Activated CD8-positive, alpha-beta T cell treated with anti-CD3 and anti-CD28 coated beads for 36 hours (primary cell): Measurements from ENCODE around the gene POLN. TPM values are rescaled to one million over a fixed set of nuclear protein-coding genes. Genes with fewer than 3 reads are reported as not detected.

Experiments
- ATAC-seq: fragments of 200-7000 bp; cut with Tn5 transposase; one replicate; pipeline ENCODE4 v1.10.0; 2021; ENCODE audit warnings: mild to moderate bottlenecking, moderate library complexity
- CTCF ChIA-PET: fragments of 350-600 bp; sonication (Branson Sonifier 250); formaldehyde crosslinking; loops from one replicate; lab custom pipeline; 2021; ENCODE audit warnings: antibody characterized with exemption; lab: Charles Lee
- POLR2A ChIA-PET: fragments of 350-600 bp; sonication (Branson Sonifier 250); formaldehyde crosslinking; loops from one replicate; lab custom pipeline; 2021; ENCODE audit warnings: antibody characterized with exemption; lab: Charles Lee
- DNase-seq: peaks from one replicate; pipeline ENCODE4 v3.0.0-alpha.2; 2020
- H3K27ac Mint-ChIP-seq: one replicate; pipeline ENCODE4 v1.8.0; 2021; ENCODE audit warnings: mild to moderate bottlenecking, mixed read lengths
- H3K27me3 Mint-ChIP-seq: one replicate; pipeline ENCODE4 v1.8.0; 2021; ENCODE audit warnings: mixed read lengths
- H3K36me3 Mint-ChIP-seq: one replicate; pipeline ENCODE4 v1.8.0; 2021; ENCODE audit warnings: low read depth, mixed read lengths
- H3K4me1 Mint-ChIP-seq: one replicate; pipeline ENCODE4 v1.8.0; 2021; ENCODE audit warnings: low read depth, mixed read lengths
- H3K4me3 Mint-ChIP-seq: one replicate; pipeline ENCODE4 v1.8.0; 2021; ENCODE audit warnings: mild to moderate bottlenecking, moderate library complexity, mixed read lengths
- H3K9me3 Mint-ChIP-seq: one replicate; pipeline ENCODE4 v1.8.0; 2021; ENCODE audit warnings: mixed read lengths
- CTCF ChIP-seq: fragments of 200-600 bp; IDR thresholded peaks from one replicate; pipeline ENCODE4 v1.8.0; 2022; ENCODE audit warnings: antibody characterized with exemption, mild to moderate bottlenecking
- intact Hi-C: fragments of 100-400 bp; cut with micrococcal nuclease; formaldehyde crosslinking; loops from one replicate; pipeline ENCODE4 v1.10.0; 2022
- total RNA-seq, 2 experiments: library from RNA; stranded (reverse); gene quantifications; one replicate each; pipeline ENCODE4 v1.2.3, GENCODE V29; 2021

POLN gene
- total RNA-seq, 2 experiments from 2014 or later, result 2.1 to 2.9 TPM

- TF ChIP-seq CTCF, result no peak
- DNase-seq (no peak), ATAC-seq (no peak)
- Mint-ChIP-seq H3K9me3 (no peaks in the 10 kb centered on the region), H3K27ac (no peak overlapping the region), H3K4me3 (no peak overlapping the region), H3K36me3 (no peaks in the 10 kb centered on the region), H3K27me3 (no peaks in the 10 kb centered on the region), H3K4me1 (no peaks in the 10 kb centered on the region)
- intact Hi-C loops, result no loop called here
- POLR2A ChIA-PET, result no interaction called here
- CTCF ChIA-PET, result no interaction called here
These were observed 82.0 kb downstream of the POLN start for GRCh38 chr4:2159931-2160330.

- H3K27ac Mint-ChIP-seq, result no peak overlapping the region
- intact Hi-C loops, result no loop called here
- no peaks in the 10 kb centered on the region for H3K27me3 Mint-ChIP-seq
- ChIA-PET POLR2A (no interaction called here), CTCF (interaction anchor here (1.0 kb wide), 1 partner anchor 10 kb away, joined by 3 read pairs; no protein-coding TSS in a partner anchor)
- peaks cover 2% of the 10 kb centered on the region for H3K36me3 Mint-ChIP-seq
- H3K9me3 Mint-ChIP-seq, result peaks cover 2% of the 10 kb centered on the region
- H3K4me1 Mint-ChIP-seq, result no peaks in the 10 kb centered on the region
- DNase-seq (no peak), ATAC-seq (no peak)
- no peak overlapping the region for H3K4me3 Mint-ChIP-seq
- TF ChIP-seq CTCF, result no peak
These were observed 86.7 kb downstream of the POLN start for GRCh38 chr4:2155246-2155645.

GRCh38 chr4:2154215-2154740, 87.6 kb downstream of the POLN start:
- TF ChIP-seq CTCF, result no peak
- Mint-ChIP-seq H3K36me3 (peaks cover 2% of the 10 kb centered on the region), H3K27me3 (no peaks in the 10 kb centered on the region), H3K9me3 (peaks cover 2% of the 10 kb centered on the region), H3K27ac (no peak overlapping the region), H3K4me1 (no peaks in the 10 kb centered on the region), H3K4me3 (no peak overlapping the region)
- ATAC-seq, result no peak
- intact Hi-C loops, result no loop called here
- ChIA-PET CTCF (no interaction called here), POLR2A (no interaction called here)
- no peak for DNase-seq

GRCh38 chr4:2151544-2151943, 90.4 kb downstream of the POLN start:
- intact Hi-C loops, result no loop called here
- ChIA-PET POLR2A (no interaction called here), CTCF (no interaction called here)
- Mint-ChIP-seq H3K9me3 (peaks cover 2% of the 10 kb centered on the region), H3K4me1 (no peaks in the 10 kb centered on the region), H3K4me3 (no peak overlapping the region), H3K36me3 (peaks cover 2% of the 10 kb centered on the region), H3K27me3 (no peaks in the 10 kb centered on the region), H3K27ac (no peak overlapping the region)
- ATAC-seq (no peak), DNase-seq (no peak)
- no peak for TF ChIP-seq CTCF

- H3K9me3 Mint-ChIP-seq, result peaks cover 2% of the 10 kb centered on the region
- TF ChIP-seq CTCF, result no peak
- H3K4me3 Mint-ChIP-seq, result no peak overlapping the region
- H3K4me1 Mint-ChIP-seq, result no peaks in the 10 kb centered on the region
- peaks cover 2% of the 10 kb centered on the region for H3K36me3 Mint-ChIP-seq
- ChIA-PET CTCF (interaction anchor here (1.0 kb wide), 1 partner anchor 8 kb away, joined by 4 read pairs; no protein-coding TSS in a partner anchor), POLR2A (no interaction called here)
- intact Hi-C loops, result no loop called here
- no peak overlapping the region for H3K27ac Mint-ChIP-seq
- ATAC-seq (no peak), DNase-seq (no peak)
- no peaks in the 10 kb centered on the region for H3K27me3 Mint-ChIP-seq
These were observed 91.8 kb downstream of the POLN start for GRCh38 chr4:2150076-2150475.
